CD4-positive, CD25-positive, alpha-beta regulatory T cell (primary cell): ENCODE results near the gene KCNQ5. TPM values are rescaled to one million over a fixed set of nuclear protein-coding genes. Genes with fewer than 3 reads are reported as not detected.

Experiments used
- ATAC-seq, 2 donors: fragments of 150-1000 bp; cut with Tn5 transposase; one replicate each; pipeline ENCODE4 v1.10.0; 2021; ENCODE audit warnings: low read depth in 2 of 2, moderate number of reproducible peaks in 2 of 2, moderate library complexity in 1 of 2
- DNase-seq, 3 donors: peaks; one replicate each; pipeline versions ENCODE4 v3.0.0 to v3.0.0-alpha.2; 2012 to 2022; ENCODE audit warnings: mixed read lengths in 1 of 3
- H3K27ac ChIP-seq: one replicate; pipeline ENCODE4 v1.7.0; 2013; ENCODE audit warnings: mild to moderate bottlenecking, low read length; ENCODE audit not compliant: insufficient read depth, poor library complexity, severe bottlenecking
- H3K27me3 ChIP-seq: one replicate; pipeline ENCODE4 v1.7.0; 2013; ENCODE audit warnings: low read length; ENCODE audit not compliant: control insufficient read depth, insufficient read depth
- H3K36me3 ChIP-seq: one replicate; pipeline ENCODE4 v1.7.0; 2013; ENCODE audit warnings: mild to moderate bottlenecking, low read length, moderate library complexity; ENCODE audit not compliant: control insufficient read depth, insufficient read depth
- H3K4me1 ChIP-seq: 2 replicates; pipeline ENCODE4 v1.7.0; 2013; ENCODE audit warnings: mild to moderate bottlenecking, low read length; ENCODE audit not compliant: insufficient read depth, control insufficient read depth, poor library complexity, severe bottlenecking
- H3K4me3 ChIP-seq: one replicate; pipeline ENCODE4 v1.7.0; 2013; ENCODE audit warnings: low read depth, mild to moderate bottlenecking, low read length, moderate library complexity
- H3K9me3 ChIP-seq, 2 experiments: 1 replicate in 1 of 2; 2 replicates in 1 of 2; pipeline ENCODE4 v1.7.0; 2013; ENCODE audit warnings: low read length in 2 of 2, mild to moderate bottlenecking in 1 of 2, moderate library complexity in 1 of 2; ENCODE audit not compliant: control insufficient read depth in 2 of 2
- H3K27ac Mint-ChIP-seq, 3 donors: one replicate each; pipeline ENCODE4 v1.8.0; 2020 to 2022; ENCODE audit warnings: mild to moderate bottlenecking in 3 of 3, mixed read lengths in 3 of 3, moderate library complexity in 2 of 3
- H3K27me3 Mint-ChIP-seq: one replicate; pipeline ENCODE4 v1.8.0; 2022; ENCODE audit warnings: mild to moderate bottlenecking, mixed read lengths
- H3K36me3 Mint-ChIP-seq: one replicate; pipeline ENCODE4 v1.8.0; 2020; ENCODE audit warnings: mixed read lengths
- H3K4me1 Mint-ChIP-seq, 4 donors: one replicate each; pipeline ENCODE4 v1.8.0; 2020 to 2022; ENCODE audit warnings: mixed read lengths in 4 of 4, mild to moderate bottlenecking in 1 of 4
- H3K4me3 Mint-ChIP-seq, 4 donors: one replicate each; pipeline ENCODE4 v1.8.0; 2020 to 2022; ENCODE audit warnings: mild to moderate bottlenecking in 4 of 4, mixed read lengths in 4 of 4, moderate library complexity in 3 of 4
- H3K9me3 Mint-ChIP-seq, 7 donors: one replicate each; pipeline ENCODE4 v1.8.0; 2020 to 2022; ENCODE audit warnings: mixed read lengths in 7 of 7, mild to moderate bottlenecking in 3 of 7, moderate library complexity in 2 of 7
- polyA plus RNA-seq, 4 donors: library from polyadenylated mRNA; unstranded; fragments of 300-500 nt; fragmentation: Illumina TruSeq; gene quantifications; one replicate each; pipeline ENCODE4 v1.2.3, GENCODE V29; 2021
- total RNA-seq: library from RNA; stranded (reverse); gene quantifications from one replicate; pipeline ENCODE4 v1.2.3, GENCODE V29; 2022

KCNQ5 gene
- total and polyA plus RNA-seq, 5 donors from 2014 or later, result 0.45 to 2.5 (median 1.8) TPM

DNA sequence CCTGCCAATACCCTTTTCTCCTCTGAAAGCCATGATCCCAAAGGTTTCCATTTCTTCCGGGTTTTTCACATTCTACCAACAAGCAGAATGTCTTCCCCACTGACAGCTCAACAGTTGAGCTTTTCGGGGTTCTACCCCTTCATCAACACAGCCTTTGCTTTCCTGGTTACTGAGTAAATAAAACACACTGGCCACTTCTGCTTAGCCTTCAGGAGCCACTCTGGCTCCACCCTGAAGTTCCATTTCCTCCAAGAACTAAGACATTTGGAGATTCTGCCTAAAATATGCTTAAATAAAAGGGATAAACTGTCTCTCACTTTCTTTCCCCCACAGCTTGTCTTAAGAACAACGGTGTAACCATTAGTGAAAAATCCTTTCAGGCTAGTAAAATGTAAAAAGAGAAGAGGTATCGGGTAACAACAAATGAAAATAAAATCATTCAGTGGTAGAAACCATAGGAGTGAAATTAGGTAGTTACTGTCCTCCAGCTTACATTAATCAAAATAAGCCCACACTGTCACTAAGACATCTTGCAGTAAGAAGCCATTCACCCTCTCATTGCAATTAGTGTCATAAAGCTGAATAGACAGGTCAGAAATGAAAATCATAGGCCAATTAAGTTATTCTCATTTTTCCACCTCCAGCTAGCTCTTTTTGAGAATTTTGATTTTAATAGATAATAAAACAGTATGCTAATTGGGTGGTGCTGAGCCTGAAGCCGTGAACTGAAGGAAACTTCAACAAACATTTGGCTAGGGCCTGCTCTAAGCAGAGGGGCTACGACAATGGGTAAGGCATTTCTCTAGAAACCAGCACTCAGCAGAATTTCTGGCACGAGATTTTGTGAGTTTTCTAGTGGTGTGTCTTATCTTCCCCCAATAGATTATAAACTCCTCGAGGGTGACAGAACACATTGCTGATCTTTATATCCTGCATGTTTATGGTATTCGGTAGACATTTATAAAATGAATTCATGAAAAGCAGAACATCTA is 409.2 kb downstream of the KCNQ5 start:
- ATAC-seq, result no peak
- Mint-ChIP-seq H3K4me3 (no peak overlapping the region), H3K4me1 (peaks cover 0 to 5% (median 0%) of the 10 kb centered on the region in 4 donors)

GRCh38 chr6:73032586-73032985 is 410.7 kb downstream of the KCNQ5 start:
- H3K4me3 Mint-ChIP-seq, result no peak overlapping the region
- Histone ChIP-seq H3K36me3 (no peaks in the 10 kb centered on the region), H3K4me3 (no peak overlapping the region), H3K27ac (no peak overlapping the region), H3K27me3 (no peaks in the 10 kb centered on the region), H3K9me3 (no peaks in the 10 kb centered on the region), H3K4me1 (no peaks in the 10 kb centered on the region)
- H3K27me3 Mint-ChIP-seq, result no peaks in the 10 kb centered on the region
- DNase-seq, result no peak
- H3K36me3 Mint-ChIP-seq, result no peaks in the 10 kb centered on the region
- H3K9me3 Mint-ChIP-seq, result peaks cover 0 to 3% (median 0%) of the 10 kb centered on the region in 7 donors
- ATAC-seq, result no peak
- H3K4me1 Mint-ChIP-seq, result peaks cover 0 to 5% (median 0%) of the 10 kb centered on the region in 4 donors
- no peak overlapping the region for H3K27ac Mint-ChIP-seq

More for the DNA sequence above, 409.2 kb downstream of the KCNQ5 start:
- H3K9me3 ChIP-seq, result no peaks in the 10 kb centered on the region
- H3K27me3 ChIP-seq, result no peaks in the 10 kb centered on the region
- H3K36me3 ChIP-seq, result no peaks in the 10 kb centered on the region
- H3K27ac Mint-ChIP-seq, result no peak overlapping the region
- H3K36me3 Mint-ChIP-seq, result no peaks in the 10 kb centered on the region
- no peaks in the 10 kb centered on the region for H3K27me3 Mint-ChIP-seq
- peaks cover 0 to 3% (median 0%) of the 10 kb centered on the region in 7 donors for H3K9me3 Mint-ChIP-seq
- H3K27ac ChIP-seq, result no peak overlapping the region
- no peak for DNase-seq
- no peaks in the 10 kb centered on the region for H3K4me1 ChIP-seq
- H3K4me3 ChIP-seq, result no peak overlapping the region

GRCh38 chr6:73036689-73037088 is 414.8 kb downstream of the KCNQ5 start:
- Mint-ChIP-seq H3K4me3 (no peak overlapping the region), H3K27ac (no peak overlapping the region), H3K27me3 (no peaks in the 10 kb centered on the region), H3K9me3 (peaks cover 0 to 16% (median 4%) of the 10 kb centered on the region in 7 donors), H3K36me3 (no peaks in the 10 kb centered on the region), H3K4me1 (no peaks in the 10 kb centered on the region)
- H3K4me1 ChIP-seq, result no peaks in the 10 kb centered on the region
- H3K9me3 ChIP-seq, result no peaks in the 10 kb centered on the region
- H3K4me3 ChIP-seq, result no peak overlapping the region
- no peak overlapping the region for H3K27ac ChIP-seq
- H3K27me3 ChIP-seq, result no peaks in the 10 kb centered on the region
- no peak for DNase-seq
- no peak for ATAC-seq
- H3K36me3 ChIP-seq, result no peaks in the 10 kb centered on the region

DNA sequence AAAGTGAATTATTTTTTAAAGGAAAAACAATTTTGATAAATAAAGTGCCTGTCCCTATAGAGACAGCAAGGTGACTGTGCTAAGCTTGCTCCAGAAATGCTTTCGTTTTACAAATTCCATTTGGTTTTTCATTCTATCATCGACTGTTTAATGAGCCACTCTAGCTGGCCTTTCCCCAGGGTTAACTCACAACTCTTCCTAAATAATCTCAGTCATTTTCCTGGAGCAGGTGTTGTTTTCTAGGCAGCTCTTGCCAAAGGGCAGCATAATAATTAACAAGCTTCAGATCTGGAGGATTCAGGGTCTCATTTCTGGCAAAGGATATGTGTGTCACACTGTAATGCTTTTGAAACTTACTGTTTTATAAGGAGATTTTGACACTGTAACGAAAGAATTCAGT is 419.2 kb downstream of the KCNQ5 start:
- Histone ChIP-seq H3K27me3 (no peaks in the 10 kb centered on the region), H3K27ac (no peak overlapping the region), H3K9me3 (no peaks in the 10 kb centered on the region), H3K4me1 (no peaks in the 10 kb centered on the region), H3K4me3 (no peak overlapping the region), H3K36me3 (no peaks in the 10 kb centered on the region)
- Mint-ChIP-seq H3K9me3 (peaks cover 0 to 16% (median 4%) of the 10 kb centered on the region in 7 donors), H3K4me3 (no peak overlapping the region), H3K4me1 (no peaks in the 10 kb centered on the region), H3K36me3 (no peaks in the 10 kb centered on the region), H3K27me3 (no peaks in the 10 kb centered on the region), H3K27ac (no peak overlapping the region)
- ATAC-seq (no peak), DNase-seq (no peak)

- H3K36me3 ChIP-seq, result no peaks in the 10 kb centered on the region
- Mint-ChIP-seq H3K4me1 (no peaks in the 10 kb centered on the region), H3K36me3 (no peaks in the 10 kb centered on the region), H3K27me3 (no peaks in the 10 kb centered on the region), H3K4me3 (no peak overlapping the region), H3K9me3 (peaks cover 0 to 16% (median 4%) of the 10 kb centered on the region in 7 donors), H3K27ac (no peak overlapping the region)
- DNase-seq (no peak), ATAC-seq (no peak)
- no peak overlapping the region for H3K4me3 ChIP-seq
- no peak overlapping the region for H3K27ac ChIP-seq
- H3K27me3 ChIP-seq, result no peaks in the 10 kb centered on the region
- H3K9me3 ChIP-seq, result no peaks in the 10 kb centered on the region
- no peaks in the 10 kb centered on the region for H3K4me1 ChIP-seq
These were observed 421.0 kb downstream of the KCNQ5 start for GRCh38 chr6:73042892-73043291.

DNA sequence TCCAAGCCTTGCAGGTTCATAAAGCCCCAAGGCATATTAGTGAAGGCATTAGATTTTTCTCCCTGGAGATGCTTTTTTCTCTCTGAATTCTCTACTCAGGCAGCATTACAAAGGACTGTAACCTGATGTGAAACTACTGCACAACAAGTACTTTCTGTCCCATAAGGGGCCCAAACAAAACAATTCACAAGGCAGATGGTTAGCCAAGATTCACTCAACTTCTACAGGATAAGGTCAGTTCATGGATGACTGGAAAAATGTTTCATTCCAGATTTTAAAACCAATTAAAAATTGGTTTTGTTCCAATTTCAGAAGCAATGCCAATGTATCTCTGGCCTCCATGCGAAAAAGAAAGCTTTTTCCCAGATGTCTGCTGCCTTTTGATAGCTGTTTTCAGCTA is 421.6 kb downstream of the KCNQ5 start:
- H3K9me3 ChIP-seq, result no peaks in the 10 kb centered on the region
- no peaks in the 10 kb centered on the region for H3K36me3 ChIP-seq
- Mint-ChIP-seq H3K4me1 (no peaks in the 10 kb centered on the region), H3K27me3 (no peaks in the 10 kb centered on the region), H3K4me3 (no peak overlapping the region), H3K36me3 (no peaks in the 10 kb centered on the region), H3K9me3 (peaks cover 0 to 16% (median 4%) of the 10 kb centered on the region in 7 donors), H3K27ac (no peak overlapping the region)
- no peaks in the 10 kb centered on the region for H3K4me1 ChIP-seq
- no peaks in the 10 kb centered on the region for H3K27me3 ChIP-seq
- DNase-seq (no peak), ATAC-seq (no peak)
- no peak overlapping the region for H3K4me3 ChIP-seq
- no peak overlapping the region for H3K27ac ChIP-seq

GRCh38 chr6:73045609-73046008 is 423.7 kb downstream of the KCNQ5 start:
- H3K4me1 ChIP-seq, result no peaks in the 10 kb centered on the region
- H3K36me3 Mint-ChIP-seq, result no peaks in the 10 kb centered on the region
- no peak overlapping the region for H3K27ac ChIP-seq
- H3K36me3 ChIP-seq, result no peaks in the 10 kb centered on the region
- ATAC-seq (no peak), DNase-seq (no peak)
- no peaks in the 10 kb centered on the region for H3K27me3 ChIP-seq
- no peaks in the 10 kb centered on the region for H3K9me3 ChIP-seq
- peaks cover 0 to 2% (median 0%) of the 10 kb centered on the region in 7 donors for H3K9me3 Mint-ChIP-seq
- H3K4me1 Mint-ChIP-seq, result no peaks in the 10 kb centered on the region
- H3K4me3 ChIP-seq, result no peak overlapping the region
- H3K27ac Mint-ChIP-seq, result no peak overlapping the region
- no peaks in the 10 kb centered on the region for H3K27me3 Mint-ChIP-seq
- no peak overlapping the region for H3K4me3 Mint-ChIP-seq

DNA sequence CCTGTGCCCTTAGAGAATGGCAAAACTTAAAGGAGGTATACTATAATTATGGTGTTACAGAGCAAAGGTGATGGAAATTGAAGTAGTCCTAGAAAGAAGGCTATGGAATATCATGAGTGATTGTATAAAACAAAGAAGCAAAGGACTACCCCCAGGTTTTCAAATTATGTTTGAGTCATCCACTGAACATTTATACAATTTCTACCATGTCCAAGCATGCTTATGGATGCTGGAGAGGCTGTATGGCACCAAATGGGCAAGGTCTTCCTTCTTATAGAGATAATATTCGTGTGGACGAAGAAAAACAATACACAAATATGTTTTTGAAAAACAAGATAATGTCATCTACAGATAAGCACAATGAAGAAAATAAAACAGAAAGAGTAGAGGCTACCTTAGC is 425.9 kb downstream of the KCNQ5 start:
- Mint-ChIP-seq H3K27ac (no peak overlapping the region), H3K9me3 (peaks cover 0 to 2% (median 0%) of the 10 kb centered on the region in 7 donors), H3K4me3 (no peak overlapping the region), H3K4me1 (no peaks in the 10 kb centered on the region), H3K36me3 (no peaks in the 10 kb centered on the region), H3K27me3 (no peaks in the 10 kb centered on the region)
- Histone ChIP-seq H3K27ac (no peak overlapping the region), H3K4me1 (no peaks in the 10 kb centered on the region), H3K4me3 (no peak overlapping the region), H3K27me3 (no peaks in the 10 kb centered on the region), H3K36me3 (no peaks in the 10 kb centered on the region), H3K9me3 (no peaks in the 10 kb centered on the region)
- no peak for ATAC-seq
- DNase-seq, result no peak
